HAP-1 (cell line): ENCODE data around the gene HYI.
"Not testable (repeated sequence)": the region's sequence is repeated elsewhere in the genome, so short reads cannot be mapped to it uniquely, and the experiment has no call there.

Source experiments
- DNase-seq, 2 experiments: peaks; one replicate each; pipeline ENCODE4 v3.0.0-alpha.2; 2016 to 2020; ENCODE audit warnings: low spot score in 2 of 2
- H3K27me3 ChIP-seq: fragments of 250-450 bp; sonication (Bioruptor Pico); 2 replicates; pipeline ENCODE4 v1.5.1; 2020; ENCODE audit warnings: low read depth, mild to moderate bottlenecking, moderate library complexity
- H3K36me3 ChIP-seq: fragments of 250-450 bp; sonication (Bioruptor Pico); replicated peaks from 2 replicates; pipeline ENCODE4 v1.5.1; 2020; ENCODE audit warnings: mild to moderate bottlenecking
- H3K4me1 ChIP-seq: fragments of 250-450 bp; sonication (Bioruptor Pico); 2 replicates; pipeline ENCODE4 v1.5.1; 2020; ENCODE audit warnings: mild to moderate bottlenecking
- H3K4me3 ChIP-seq: fragments of 250-450 bp; sonication (Bioruptor Pico); 2 replicates; pipeline ENCODE4 v1.5.1; 2020; ENCODE audit warnings: mild to moderate bottlenecking, moderate library complexity
- H3K9me3 ChIP-seq: fragments of 250-450 bp; sonication (Bioruptor Pico); 2 replicates; pipeline ENCODE4 v1.5.1; 2020; ENCODE audit warnings: mild to moderate bottlenecking, moderate library complexity
- in situ Hi-C: fragments of 300-500 bp; cut with MboI; formaldehyde crosslinking; loops from 3 replicates; pipeline ENCODE4 v1.14.3; 2020; ENCODE audit warnings: low sequenced_read_pairs, inconsistent platforms, mixed read lengths

HYI gene

DNA sequence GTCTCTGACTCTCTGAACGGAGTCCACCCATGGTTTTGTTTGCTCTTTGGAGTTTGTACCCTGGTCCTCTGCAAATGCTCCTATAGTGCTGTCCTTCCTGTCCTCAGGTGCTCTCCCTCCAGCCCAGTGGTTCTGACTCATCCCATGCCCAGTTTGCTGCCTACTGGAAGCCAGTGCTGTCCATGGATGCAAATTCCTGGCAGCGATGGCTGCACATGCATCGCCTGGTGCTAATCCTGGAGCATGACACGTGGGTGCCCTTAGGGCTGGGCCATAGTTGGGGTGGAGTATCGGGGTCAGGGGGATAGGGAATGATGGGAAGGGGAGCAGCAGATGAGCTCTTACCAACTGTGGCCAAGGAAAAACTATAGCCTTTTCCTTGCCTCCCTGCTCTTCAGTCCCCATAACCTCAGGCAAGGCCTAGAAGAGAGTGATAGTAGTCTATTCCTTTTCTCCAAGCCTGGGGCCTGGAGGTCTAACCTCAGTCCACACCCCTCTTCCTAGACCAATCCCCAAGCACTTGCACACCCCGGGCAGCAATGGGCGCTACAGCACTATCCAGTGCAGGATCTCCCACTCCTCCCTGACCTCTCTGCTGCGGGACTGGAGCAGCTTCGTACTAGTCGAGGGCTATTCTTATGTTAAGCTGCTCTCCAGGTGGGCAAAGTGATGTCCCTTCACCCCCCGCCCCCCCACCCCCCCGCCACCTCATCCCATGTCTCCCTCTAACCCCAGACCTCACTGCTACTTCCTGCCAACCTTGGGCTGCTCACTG is 31.6 kb downstream of the HYI start:
- Histone ChIP-seq H3K4me1 (no peaks in the 10 kb centered on the region), H3K27me3 (no peaks in the 10 kb centered on the region), H3K4me3 (no peak overlapping the region), H3K9me3 (no peaks in the 10 kb centered on the region), H3K36me3 (peaks cover 68% of the 10 kb centered on the region)
- in situ Hi-C loops, result no loop called here
- no peak for DNase-seq

DNA sequence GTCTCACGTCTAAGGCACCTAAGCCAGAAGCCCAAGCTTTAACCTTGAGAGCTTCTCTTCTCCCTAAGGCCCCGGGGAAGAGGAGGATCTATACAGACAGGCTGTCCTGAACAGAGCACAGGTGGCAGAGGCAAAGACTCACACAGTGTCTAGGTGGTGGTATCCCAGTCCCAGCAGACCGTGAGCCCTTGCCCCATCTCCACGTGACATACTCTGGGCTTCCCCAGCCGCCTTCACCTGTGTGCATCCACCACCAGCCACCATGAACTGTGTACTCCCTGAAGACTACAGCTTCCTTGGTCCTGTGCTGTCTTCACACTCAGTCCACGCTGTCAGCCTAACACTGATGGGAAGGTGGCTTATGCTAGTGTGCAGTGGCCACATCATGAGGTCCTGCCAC is 32.3 kb downstream of the HYI start:
- H3K4me3 ChIP-seq, result no peak overlapping the region
- H3K9me3 ChIP-seq, result no peaks in the 10 kb centered on the region
- no peaks in the 10 kb centered on the region for H3K27me3 ChIP-seq
- H3K36me3 ChIP-seq, result peaks cover 60% of the 10 kb centered on the region
- no peaks in the 10 kb centered on the region for H3K4me1 ChIP-seq
- no peak for DNase-seq
- in situ Hi-C loops, result no loop called here

DNA sequence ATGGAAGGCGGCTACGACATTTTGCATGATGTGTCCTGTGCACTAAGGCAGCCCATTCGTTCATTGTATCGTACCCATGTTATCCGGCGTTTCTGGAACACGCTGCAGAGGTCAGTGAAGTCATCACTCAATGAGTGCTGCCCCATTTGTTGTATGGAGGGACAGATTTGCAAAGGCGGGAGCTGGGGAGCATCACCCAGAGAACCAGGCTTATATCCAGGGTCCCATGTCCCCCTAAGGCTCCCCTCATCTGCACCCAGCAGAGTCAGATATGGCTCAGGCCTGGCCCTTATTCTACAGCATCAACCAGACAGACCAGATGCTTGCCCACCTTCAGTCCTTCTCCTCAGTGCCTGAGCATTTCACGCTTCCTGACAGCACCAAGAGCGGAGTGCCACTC is 32.9 kb downstream of the HYI start:
- H3K36me3 ChIP-seq, result peaks cover 55% of the 10 kb centered on the region
- H3K4me3 ChIP-seq, result no peak overlapping the region
- H3K4me1 ChIP-seq, result no peaks in the 10 kb centered on the region
- no peak for DNase-seq
- in situ Hi-C loops, result no loop called here
- no peaks in the 10 kb centered on the region for H3K9me3 ChIP-seq
- no peaks in the 10 kb centered on the region for H3K27me3 ChIP-seq

DNA sequence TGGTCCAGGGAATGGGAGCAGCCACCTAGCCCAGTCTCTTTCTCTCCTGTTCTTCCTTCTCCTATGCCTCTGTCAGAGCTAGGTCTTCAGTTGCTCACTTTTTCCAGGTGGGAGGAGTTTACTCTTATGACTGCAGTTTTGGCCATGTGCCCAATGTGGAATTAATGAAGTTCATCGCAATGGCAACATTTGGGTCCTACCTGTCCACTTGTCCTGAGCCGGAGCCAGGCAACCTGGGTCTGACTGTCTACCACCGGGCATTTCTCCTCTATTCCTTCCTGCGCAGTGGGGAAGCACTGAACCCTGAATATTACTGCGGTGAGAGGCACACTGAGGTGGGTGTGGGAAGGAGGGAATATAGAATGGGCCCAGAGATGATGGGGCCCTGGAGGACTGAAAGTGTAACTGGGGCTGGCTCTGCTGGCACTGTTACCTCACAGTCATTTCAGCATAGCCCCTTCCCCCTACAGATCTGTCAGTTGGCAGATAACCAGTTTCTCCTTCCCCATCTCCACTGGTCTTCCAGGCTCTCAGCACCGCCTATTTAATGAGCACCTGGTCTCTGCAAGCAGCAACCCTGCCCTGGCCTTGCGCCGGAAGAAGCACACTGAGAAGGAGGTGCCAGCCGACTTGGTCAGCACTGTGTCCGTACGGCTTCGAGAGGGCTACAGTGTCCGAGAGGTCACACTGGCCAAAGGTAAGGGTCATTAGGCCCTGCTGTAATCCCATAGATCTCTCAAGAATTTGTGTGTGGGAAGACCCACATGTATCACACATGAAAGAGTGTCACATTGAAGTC is 33.9 kb downstream of the HYI start:
- Histone ChIP-seq H3K9me3 (no peaks in the 10 kb centered on the region), H3K4me1 (no peaks in the 10 kb centered on the region), H3K4me3 (no peak overlapping the region), H3K27me3 (no peaks in the 10 kb centered on the region), H3K36me3 (peaks cover 48% of the 10 kb centered on the region)
- in situ Hi-C loops, result no loop called here
- DNase-seq, result no peak

DNA sequence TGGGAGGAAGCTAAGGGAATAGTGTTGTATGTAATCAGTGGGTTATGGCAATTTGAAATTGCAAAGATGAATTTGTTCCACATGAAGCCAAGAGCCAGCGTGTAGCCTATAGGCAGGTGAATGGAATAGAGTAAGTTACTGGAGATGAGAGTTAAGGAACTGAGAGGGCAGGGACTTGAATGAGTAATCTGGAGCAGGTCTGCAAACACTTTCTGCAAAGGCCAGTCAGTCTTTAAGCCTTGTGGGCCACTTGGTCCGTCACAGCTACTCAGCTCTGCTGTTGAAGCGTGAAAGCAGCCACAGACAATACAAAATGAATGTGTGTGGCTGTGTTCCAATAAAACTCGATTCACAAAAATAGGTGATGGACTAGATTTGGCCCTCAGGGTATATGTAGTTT is 34.9 kb downstream of the HYI start:
- in situ Hi-C loops, result no loop called here
- no peaks in the 10 kb centered on the region for H3K9me3 ChIP-seq
- no peaks in the 10 kb centered on the region for H3K27me3 ChIP-seq
- peaks cover 44% of the 10 kb centered on the region for H3K36me3 ChIP-seq
- no peaks in the 10 kb centered on the region for H3K4me1 ChIP-seq
- no peak overlapping the region for H3K4me3 ChIP-seq
- no peak for DNase-seq

DNA sequence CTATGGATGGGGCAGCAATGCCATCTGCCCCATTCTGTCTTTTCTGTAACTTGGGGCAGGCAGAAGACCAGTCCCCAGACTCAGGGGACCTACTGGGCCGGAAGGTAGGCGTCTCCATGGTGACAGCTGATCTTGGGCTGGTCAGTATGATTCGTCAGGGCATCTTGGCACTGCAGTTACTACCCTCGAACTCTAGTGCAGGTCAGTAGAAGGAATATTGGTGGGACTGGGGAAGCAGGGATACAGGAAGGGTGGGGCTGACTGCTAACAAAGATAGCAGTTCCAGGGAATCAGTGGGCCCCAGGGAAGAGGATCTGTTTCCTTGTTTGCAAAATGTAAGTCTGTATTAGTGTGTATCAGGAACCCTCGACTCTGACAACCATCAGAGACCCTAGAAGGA is 37.8 kb downstream of the HYI start:
- Histone ChIP-seq H3K4me3 (no peak overlapping the region), H3K4me1 (no peaks in the 10 kb centered on the region), H3K27me3 (no peaks in the 10 kb centered on the region), H3K9me3 (no peaks in the 10 kb centered on the region), H3K36me3 (peaks cover 28% of the 10 kb centered on the region)
- no peak for DNase-seq
- in situ Hi-C loops, result no loop called here

DNA sequence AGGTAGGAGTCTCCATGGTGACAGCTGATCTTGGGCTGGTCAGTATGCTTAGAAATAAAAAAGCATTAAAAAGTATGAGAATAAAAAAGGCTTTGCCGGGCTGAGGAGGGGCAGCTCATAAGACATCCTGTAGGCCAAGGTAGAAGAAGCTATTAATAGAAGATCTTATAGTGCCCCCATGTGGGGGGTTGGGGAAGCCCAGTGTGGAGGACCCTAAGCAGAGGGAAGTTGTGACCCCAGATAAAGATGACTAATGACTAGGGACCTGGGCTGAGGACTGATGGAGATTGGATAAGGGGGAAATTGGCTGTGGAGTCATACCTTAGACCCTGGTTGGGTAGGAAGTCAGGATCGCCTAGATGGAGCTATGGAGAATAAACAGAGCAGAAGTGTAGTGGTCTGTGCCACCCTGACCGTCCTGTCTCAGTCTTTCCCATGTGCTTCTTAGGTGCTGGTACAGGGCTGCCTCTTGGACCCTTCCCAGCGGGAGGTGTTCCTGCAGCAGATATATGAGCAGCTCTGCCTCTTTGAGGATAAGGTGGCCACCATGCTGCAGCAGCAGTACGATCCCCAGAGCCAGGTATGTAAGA is 39.0 kb downstream of the HYI start:
- Histone ChIP-seq H3K4me1 (no peaks in the 10 kb centered on the region), H3K36me3 (peaks cover 19% of the 10 kb centered on the region), H3K4me3 (no peak overlapping the region), H3K27me3 (no peaks in the 10 kb centered on the region), H3K9me3 (no peaks in the 10 kb centered on the region)
- in situ Hi-C loops, result loop anchor here (5.0 kb wide), 1 partner anchor 187 kb away; no protein-coding TSS in a partner anchor
- peak; percentile 43 to 78 for DNase-seq

DNA sequence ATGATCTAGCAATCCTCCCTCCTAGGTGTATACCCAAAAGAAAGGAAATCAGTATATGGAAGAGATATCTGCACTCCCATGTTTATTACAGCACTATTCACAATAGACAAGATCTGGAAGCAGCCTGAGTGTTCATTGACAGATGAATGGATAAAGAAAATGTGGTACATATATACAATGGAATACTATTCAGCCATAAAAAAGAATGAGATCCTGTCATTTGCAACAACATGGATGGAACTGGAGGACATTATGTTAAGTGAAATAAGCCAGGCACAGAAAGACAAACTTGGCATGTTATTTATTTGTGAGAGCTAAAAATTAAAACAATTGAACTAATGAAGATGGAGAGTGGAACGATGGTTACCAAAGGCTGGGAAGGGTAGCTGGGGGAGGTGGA is 40.3 kb downstream of the HYI start:
- not testable (repeated sequence) for H3K4me1 ChIP-seq, H3K27me3 ChIP-seq, H3K9me3 ChIP-seq, H3K4me3 ChIP-seq, DNase-seq
- peaks cover 18% of the 10 kb centered on the region for H3K36me3 ChIP-seq
- in situ Hi-C loops, result loop anchor here (5.0 kb wide), 1 partner anchor 186 kb away; no protein-coding TSS in a partner anchor

DNA sequence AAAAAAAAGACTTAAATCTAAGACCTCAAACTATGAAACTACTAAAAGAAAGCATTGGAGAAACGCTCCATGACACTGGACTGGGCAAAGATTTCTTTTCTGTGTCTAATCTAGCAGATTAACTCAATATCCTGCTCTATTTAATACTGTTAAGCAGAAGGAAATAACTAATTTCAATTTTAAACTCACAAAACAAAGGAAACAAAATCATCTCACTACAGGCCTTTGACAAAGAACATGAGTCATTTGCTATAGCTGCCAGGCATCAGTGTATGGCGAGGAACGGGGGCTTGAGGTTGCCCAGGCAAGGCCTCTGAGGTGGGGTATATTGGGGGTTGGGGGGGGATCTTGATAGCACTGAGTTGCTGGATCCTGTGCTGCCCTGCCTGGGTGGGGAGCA is 43.2 kb downstream of the HYI start:
- H3K36me3 ChIP-seq, result peaks cover 19% of the 10 kb centered on the region
- in situ Hi-C loops, result loop anchor here (5.0 kb wide), 1 partner anchor 183 kb away; no protein-coding TSS in a partner anchor
- H3K9me3 ChIP-seq, result no peaks in the 10 kb centered on the region
- no peaks in the 10 kb centered on the region for H3K27me3 ChIP-seq
- H3K4me1 ChIP-seq, result no peaks in the 10 kb centered on the region
- H3K4me3 ChIP-seq, result no peak overlapping the region
- no peak for DNase-seq

DNA sequence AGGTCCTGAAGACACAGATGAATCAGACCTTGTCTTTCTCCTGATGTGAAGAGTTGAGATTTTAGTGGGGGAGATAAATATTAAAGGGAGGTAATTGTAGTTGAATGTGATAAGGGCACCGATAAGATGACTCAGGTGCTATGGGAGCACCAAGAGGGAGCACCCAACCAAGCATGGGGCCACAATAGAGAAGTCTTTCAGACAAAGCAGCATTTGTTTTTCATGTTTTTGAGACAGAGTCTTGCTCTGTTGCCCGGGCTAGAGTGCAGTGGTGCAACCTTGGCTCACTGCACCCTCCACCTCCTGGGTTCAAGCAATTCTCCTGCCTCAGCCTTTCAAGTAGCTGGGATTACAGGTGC is 47.9 kb downstream of the HYI start:
- DNase-seq, result no peak
- H3K9me3 ChIP-seq, result no peaks in the 10 kb centered on the region
- no peak overlapping the region for H3K4me3 ChIP-seq
- H3K27me3 ChIP-seq, result no peaks in the 10 kb centered on the region
- no peaks in the 10 kb centered on the region for H3K4me1 ChIP-seq
- H3K36me3 ChIP-seq, result peaks cover 34% of the 10 kb centered on the region
- in situ Hi-C loops, result no loop called here

DNA sequence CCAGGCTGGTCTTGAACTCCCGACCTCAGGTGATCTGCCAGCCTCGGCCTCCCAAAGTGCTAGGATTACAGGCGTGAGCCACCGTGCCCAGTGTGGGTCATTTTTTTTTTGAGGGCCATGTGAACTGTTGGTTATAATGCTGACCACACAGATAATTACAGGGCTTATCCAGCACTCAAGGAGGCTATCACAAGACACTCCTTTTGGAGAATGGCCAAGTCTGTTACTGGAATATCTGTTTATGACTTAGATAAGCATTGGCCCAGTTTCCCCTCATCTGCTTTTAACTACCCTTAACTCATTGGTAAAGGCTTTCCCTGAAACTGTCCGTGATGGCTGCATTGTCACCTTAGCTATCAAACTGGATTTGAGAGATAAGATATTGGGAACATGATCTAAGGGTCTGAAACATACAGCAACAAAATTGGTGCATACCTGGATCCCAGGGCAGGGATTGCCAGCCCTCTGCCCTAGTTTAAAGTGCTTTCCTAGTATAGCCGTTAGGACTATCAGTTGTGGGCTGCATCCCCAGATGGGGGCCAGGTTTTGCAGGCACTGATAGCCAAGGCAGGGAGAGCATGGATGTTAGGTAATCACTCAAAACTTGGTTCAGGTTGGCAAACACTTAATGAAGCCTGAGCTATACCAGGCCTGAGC is 48.4 kb downstream of the HYI start:
- Histone ChIP-seq H3K4me3 (no peak overlapping the region), H3K9me3 (no peaks in the 10 kb centered on the region), H3K36me3 (peaks cover 34% of the 10 kb centered on the region), H3K27me3 (no peaks in the 10 kb centered on the region), H3K4me1 (no peaks in the 10 kb centered on the region)
- in situ Hi-C loops, result no loop called here
- no peak for DNase-seq

DNA sequence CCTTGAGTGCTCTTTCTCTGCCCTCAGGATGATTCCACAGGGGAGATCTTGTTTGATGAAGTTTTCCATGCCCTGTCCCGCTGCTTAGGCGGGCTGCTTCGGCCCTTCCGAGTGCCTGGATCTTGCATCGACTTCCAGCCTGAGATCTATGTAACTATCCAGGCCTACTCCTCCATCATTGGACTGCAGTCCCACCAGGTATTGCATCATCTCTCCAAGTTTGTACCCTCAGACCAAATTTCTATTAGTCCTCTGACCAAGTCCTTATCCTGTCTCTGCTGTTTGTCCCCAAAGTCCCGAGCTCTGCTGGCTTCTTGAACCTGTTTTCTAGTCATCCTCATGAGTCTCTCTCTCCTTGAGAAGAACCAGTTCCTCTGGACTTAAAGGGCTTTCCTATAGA is 49.4 kb downstream of the HYI start:
- peaks cover 29% of the 10 kb centered on the region for H3K36me3 ChIP-seq
- in situ Hi-C loops, result no loop called here
- H3K4me3 ChIP-seq, result no peak overlapping the region
- no peaks in the 10 kb centered on the region for H3K4me1 ChIP-seq
- DNase-seq, result no peak
- H3K27me3 ChIP-seq, result no peaks in the 10 kb centered on the region
- H3K9me3 ChIP-seq, result no peaks in the 10 kb centered on the region

DNA sequence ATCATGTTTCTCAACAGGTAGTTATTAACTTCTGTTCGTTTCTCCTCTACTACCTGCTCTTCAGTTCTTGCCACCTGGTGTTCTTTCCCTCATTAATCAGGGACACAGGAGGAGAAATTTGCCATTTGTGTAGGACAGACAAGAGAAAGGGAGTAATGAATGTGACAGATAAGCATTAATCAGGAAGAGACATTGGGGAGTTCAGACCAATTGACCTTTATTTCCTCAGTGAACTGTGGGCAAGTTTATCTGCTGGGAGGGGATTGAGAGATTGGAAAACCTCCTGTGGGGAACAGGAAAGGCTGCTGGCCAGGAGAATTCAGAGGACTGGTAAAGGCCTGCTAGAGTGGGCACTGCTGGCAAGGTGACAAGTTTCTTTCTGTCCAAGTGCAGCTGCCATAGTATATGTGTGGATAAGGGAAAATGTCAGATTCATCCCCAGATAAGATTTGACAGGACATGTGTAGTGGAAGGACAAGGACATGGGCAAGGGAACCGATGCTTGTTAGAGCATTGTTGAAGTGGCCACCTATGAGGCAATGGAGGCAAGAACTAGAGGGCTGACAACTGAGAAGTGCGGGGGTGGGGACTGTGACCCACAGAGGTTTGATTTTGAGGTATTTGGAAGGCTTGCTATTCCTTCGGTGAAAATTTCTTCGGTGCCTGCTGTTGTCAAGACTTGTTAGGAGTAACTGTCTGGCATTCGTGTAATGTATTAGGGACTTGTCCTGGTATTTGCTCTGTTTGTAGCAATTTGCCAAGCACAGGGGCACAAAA is 51.5 kb downstream of the HYI start:
- Histone ChIP-seq H3K36me3 (peaks cover 21% of the 10 kb centered on the region), H3K4me3 (no peak overlapping the region), H3K27me3 (no peaks in the 10 kb centered on the region), H3K4me1 (no peaks in the 10 kb centered on the region), H3K9me3 (no peaks in the 10 kb centered on the region)
- DNase-seq, result no peak
- in situ Hi-C loops, result no loop called here
